Common myeloid progenitor, CD34-positive (primary cell): ENCODE data around the gene GET3. TPM values are rescaled to one million over a fixed set of nuclear protein-coding genes. Genes with fewer than 3 reads are reported as not detected.
A peak's percentile ranks its signal among the peaks of the same experiment; 100 is the strongest.

ENCODE experiments used
- CTCF ChIA-PET: fragments of 350-600 bp; sonication (Branson Sonifier 250); formaldehyde crosslinking; loops from one replicate; lab custom pipeline; 2021; ENCODE audit warnings: antibody characterized with exemption; lab: Charles Lee
- POLR2A ChIA-PET: fragments of 350-600 bp; sonication (Branson Sonifier 250); formaldehyde crosslinking; loops from one replicate; lab custom pipeline; 2021; ENCODE audit warnings: antibody characterized with exemption; lab: Charles Lee
- DNase-seq, 3 donors: peaks; one replicate each; pipeline versions ENCODE4 v3.0.0 to v3.0.0-alpha.2; 2013
- H3K27ac ChIP-seq, 2 experiments: 1 replicate in 1 of 2; 2 replicates in 1 of 2; pipeline ENCODE4 v1.7.0; 2013; ENCODE audit warnings: inconsistent platforms in 2 of 2, low read length in 2 of 2, mild to moderate bottlenecking in 2 of 2, low read depth in 1 of 2, moderate library complexity in 1 of 2; ENCODE audit not compliant: severe bottlenecking in 2 of 2, insufficient read depth in 1 of 2, poor library complexity in 1 of 2
- H3K27me3 ChIP-seq, 5 experiments: replicated peaks in 2 of 5; 1 replicate in 3 of 5; 2 replicates in 2 of 5; pipeline versions ENCODE4 v1.6.1 to v1.7.0; 2013; ENCODE audit warnings: low read length in 4 of 5, mild to moderate bottlenecking in 2 of 5, moderate library complexity in 2 of 5, inconsistent platforms in 1 of 5; ENCODE audit not compliant: insufficient read depth in 5 of 5, control insufficient read depth in 4 of 5
- H3K36me3 ChIP-seq, 4 experiments: 1 replicate in 2 of 4; 2 replicates in 2 of 4; pipeline versions ENCODE4 v1.6.1 to v1.7.0; 2013; ENCODE audit warnings: low read length in 3 of 4, control low read depth in 1 of 4, mild to moderate bottlenecking in 1 of 4; ENCODE audit not compliant: control insufficient read depth in 4 of 4, insufficient read depth in 4 of 4
- H3K4me1 ChIP-seq, 4 experiments: 1 replicate in 3 of 4; 2 replicates in 1 of 4; pipeline versions ENCODE4 v1.6.1 to v1.7.1; 2013; ENCODE audit warnings: low read length in 3 of 4, mild to moderate bottlenecking in 3 of 4, control low read depth in 1 of 4, inconsistent platforms in 1 of 4, moderate library complexity in 1 of 4; ENCODE audit not compliant: control insufficient read depth in 4 of 4, insufficient read depth in 4 of 4; ENCODE audit errors: control extremely low read depth in 1 of 4
- H3K4me3 ChIP-seq, 7 experiments: 1 replicate in 4 of 7; 2 replicates in 3 of 7; pipeline versions ENCODE4 v1.5.1 to v1.7.0; 2013; ENCODE audit warnings: mild to moderate bottlenecking in 7 of 7, low read length in 6 of 7, moderate library complexity in 6 of 7, inconsistent platforms in 2 of 7, low read depth in 2 of 7, control low read depth in 1 of 7; ENCODE audit not compliant: insufficient read depth in 4 of 7, control insufficient read depth in 1 of 7; ENCODE audit errors: extremely low read depth in 1 of 7
- H3K9me3 ChIP-seq, 5 experiments: 1 replicate in 4 of 5; 2 replicates in 1 of 5; pipeline versions ENCODE4 v1.6.1 to v1.7.1; 2013; ENCODE audit warnings: low read length in 4 of 5, mild to moderate bottlenecking in 2 of 5, inconsistent platforms in 1 of 5, low read depth in 1 of 5, moderate library complexity in 1 of 5; ENCODE audit not compliant: control insufficient read depth in 4 of 5, insufficient read depth in 2 of 5; ENCODE audit errors: control extremely low read depth in 1 of 5
- WGBS: methylation state at CpG from one replicate; pipeline ENCODE4 v1.1.5; 2013; ENCODE audit not compliant: insufficient coverage; 5-methylcytosine and 5-hydroxymethylcytosine counted together
- polyA plus RNA-seq: library from polyadenylated mRNA; unstranded; fragments of 120-200 nt; gene quantifications from one replicate; pipeline ENCODE4 v1.2.1, GENCODE V29; 2013

The GET3 gene
- 48.6 TPM for polyA plus RNA-seq

DNA sequence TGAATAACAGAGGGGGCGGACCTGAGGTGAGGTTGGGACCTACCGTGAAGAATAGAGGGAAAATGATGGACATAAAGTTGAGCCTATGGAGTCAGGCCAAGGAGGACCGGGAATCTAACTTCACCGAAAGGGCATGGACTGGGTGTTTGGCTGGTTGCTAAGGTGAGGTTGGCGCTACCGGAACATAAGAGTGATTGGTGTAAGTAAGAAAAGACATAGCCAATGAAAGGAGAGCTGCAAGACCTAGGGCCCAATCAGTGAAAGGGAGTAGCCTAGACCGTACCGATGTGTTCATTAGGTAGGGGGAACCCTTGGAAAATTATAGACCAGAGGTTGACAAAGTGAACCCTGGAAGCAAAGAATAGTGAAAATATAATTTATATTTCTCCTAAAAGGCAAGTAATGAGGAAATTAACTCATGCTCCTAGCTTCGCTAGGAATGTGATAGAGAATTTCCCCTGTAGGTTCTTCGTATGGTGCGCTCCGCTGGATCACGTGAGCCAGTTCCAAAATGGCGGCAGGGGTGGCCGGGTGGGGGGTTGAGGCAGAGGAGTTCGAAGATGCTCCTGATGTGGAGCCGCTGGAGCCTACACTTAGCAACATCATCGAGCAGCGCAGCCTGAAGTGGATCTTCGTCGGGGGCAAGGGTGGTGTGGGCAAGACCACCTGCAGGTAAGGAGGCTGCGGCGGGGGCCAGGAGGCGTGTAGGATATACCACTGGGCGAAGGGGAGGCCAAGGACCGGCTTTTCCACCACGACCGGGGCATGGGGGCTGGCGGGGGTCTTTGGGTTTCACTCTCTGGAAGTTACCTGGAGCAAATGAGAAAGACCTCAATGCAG lies at the start of gene GET3:
Gene GET3, plus strand, starts transcription at position 503 of the 840 bp plus-strand sequence. Its CDS starts 9 bp downstream, at position 512.
- peak within 1 kb of the TSS; percentile 99 to 100 for H3K27ac ChIP-seq
- H3K9me3 ChIP-seq: no peaks in the 10 kb centered on the region
- ChIA-PET CTCF (interaction anchor here (0.9 to 43.3 kb wide), 3 partner anchors 15 to 60 kb away, joined by 3 to 776 read pairs (median 6); partner anchors contain the start of genes BEST2 and HOOK2), POLR2A (interaction anchor here (0.8 to 1.6 kb wide), 4 partner anchors 14 to 56 kb away, joined by 3 to 6 read pairs (median 4); partner anchors contain the start of genes BEST2 and TNPO2)
- peak within 1 kb of the TSS; percentile 76 to 95 (median 86) for H3K4me3 ChIP-seq
- H3K27me3 ChIP-seq: no peaks in the 10 kb centered on the region
- DNase-seq: peak; percentile 99 to 100 (median 100)
- H3K36me3 ChIP-seq: peaks cover 0 to 19% (median 15%) of the 10 kb centered on the region in 4 experiments
- peaks cover 16 to 42% (median 37%) of the 10 kb centered on the region in 4 experiments for H3K4me1 ChIP-seq
- 0% methylated on average over 21 of the region's 29 CpGs for WGBS

DNA sequence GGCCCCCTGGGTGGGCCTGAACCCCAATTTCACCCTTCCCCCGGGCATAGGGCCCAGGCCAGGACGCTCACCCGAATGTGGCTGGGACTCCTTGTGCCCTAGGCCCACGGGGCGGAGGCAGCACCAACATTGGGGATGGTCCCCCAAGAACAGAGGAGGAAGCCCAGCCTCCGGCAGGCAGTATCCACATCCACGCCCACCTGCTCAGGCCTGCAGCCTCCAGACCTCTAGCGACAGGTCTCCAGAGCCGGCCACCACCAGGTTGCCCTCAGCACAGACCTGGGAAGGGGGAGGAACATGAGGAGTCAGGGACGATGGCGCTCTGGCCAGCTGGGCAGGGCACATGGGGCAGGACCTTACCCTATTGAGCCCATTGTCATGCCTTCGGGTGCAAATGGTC lies 48.3 kb upstream of the GET3 start:
- peak overlapping the region; percentile 5 to 83 (median 67) for H3K4me3 ChIP-seq
- peaks cover 0 to 30% (median 26%) of the 10 kb centered on the region in 4 experiments for H3K4me1 ChIP-seq
- DNase-seq: no peak
- H3K9me3 ChIP-seq: no peaks in the 10 kb centered on the region
- H3K27ac ChIP-seq: peak overlapping the region; percentile 42 to 69
- ChIA-PET POLR2A (no interaction called here), CTCF (interaction anchor here (1.5 kb wide), 1 partner anchor 45 kb away, joined by 4 read pairs; no protein-coding TSS in a partner anchor)
- H3K27me3 ChIP-seq: no peaks in the 10 kb centered on the region
- 76% methylated on average over 12 of the region's 12 CpGs for WGBS
- H3K36me3 ChIP-seq: peaks cover 0 to 12% (median 5%) of the 10 kb centered on the region in 4 experiments

DNA sequence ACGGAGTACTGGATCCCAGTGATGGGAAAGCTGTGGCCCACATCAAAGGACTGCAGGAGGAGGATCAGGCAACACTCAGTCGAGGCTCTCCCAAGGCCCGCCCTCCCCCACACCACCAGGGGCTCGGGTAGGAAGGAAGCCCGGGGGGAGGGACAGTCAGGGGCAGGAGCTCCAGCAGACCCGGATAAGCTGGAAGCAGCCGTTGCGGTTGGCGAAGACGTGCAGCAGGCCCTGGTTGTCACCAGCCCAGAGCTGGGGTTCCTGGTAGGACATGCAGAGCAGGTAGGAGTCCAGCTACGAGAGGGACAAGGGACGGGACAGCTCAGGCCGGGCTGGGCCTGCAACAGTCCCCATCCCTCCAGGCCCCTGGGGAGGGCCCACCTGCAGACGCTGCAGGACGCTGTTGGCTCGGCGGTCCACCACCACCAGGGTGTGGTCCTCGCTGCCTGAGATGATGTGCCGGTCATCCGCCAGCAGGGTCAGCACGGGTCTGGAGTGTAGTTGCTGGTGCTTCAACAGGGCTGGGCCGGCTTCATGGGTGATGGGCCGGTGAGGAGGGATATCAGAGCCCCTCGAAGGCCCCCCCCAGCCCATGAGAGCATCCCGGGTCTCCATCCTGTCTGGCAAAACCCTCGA lies 47.6 kb upstream of the GET3 start:
- Histone ChIP-seq H3K27ac (peak overlapping the region in 1 of 2 experiments; percentile 69), H3K9me3 (no peaks in the 10 kb centered on the region), H3K4me3 (peak overlapping the region; percentile 20 to 83 (median 67)), H3K36me3 (peaks cover 2 to 12% (median 5%) of the 10 kb centered on the region in 4 experiments), H3K27me3 (no peaks in the 10 kb centered on the region), H3K4me1 (peaks cover 0 to 30% (median 27%) of the 10 kb centered on the region in 4 experiments)
- DNase-seq: peak; percentile 47 to 93 (median 90)
- ChIA-PET CTCF (interaction anchor here (1.1 to 1.5 kb wide), 3 partner anchors 10 to 44 kb away, joined by 3 to 4 read pairs (median 4); no protein-coding TSS in a partner anchor), POLR2A (no interaction called here)
- 21% methylated on average over 21 of the region's 26 CpGs for WGBS

GRCh38 chr19:12692960-12693359 lies 44.3 kb upstream of the GET3 start:
- peaks cover 7 to 60% (median 53%) of the 10 kb centered on the region in 4 experiments for H3K4me1 ChIP-seq
- no peak overlapping the region for H3K27ac ChIP-seq
- WGBS: 95% methylated on average over 5 of the region's 5 CpGs
- no peaks in the 10 kb centered on the region for H3K27me3 ChIP-seq
- no peaks in the 10 kb centered on the region for H3K9me3 ChIP-seq
- no peak for DNase-seq
- CTCF ChIA-PET: interaction anchor here (1.5 to 2.1 kb wide), 2 partner anchors 15 to 63 kb away, joined by 5 to 13 read pairs; no protein-coding TSS in a partner anchor
- POLR2A ChIA-PET: no interaction called here
- H3K36me3 ChIP-seq: peaks cover 2 to 12% (median 5%) of the 10 kb centered on the region in 4 experiments
- no peak overlapping the region for H3K4me3 ChIP-seq

DNA sequence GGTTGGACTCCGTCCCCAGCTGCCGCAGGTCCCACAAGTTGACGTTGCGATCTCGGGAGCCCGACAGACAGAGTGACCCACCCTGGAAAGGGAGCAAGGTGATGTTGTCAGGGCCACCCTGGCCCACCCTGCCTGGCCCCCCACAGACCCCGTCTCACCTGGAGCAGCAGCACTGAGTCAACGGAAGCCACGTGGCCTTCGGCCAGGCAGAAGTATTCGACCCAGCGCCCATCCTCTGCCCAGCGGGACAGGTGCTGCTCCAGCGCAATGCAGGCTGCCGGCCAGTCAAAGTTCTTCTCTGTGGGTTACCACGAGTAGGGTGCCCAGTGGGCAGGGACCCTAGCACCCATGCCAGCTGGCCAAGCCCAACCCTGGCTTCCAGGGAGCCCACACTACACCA lies 42.7 kb upstream of the GET3 start:
- Histone ChIP-seq H3K4me1 (peaks cover 7 to 56% (median 41%) of the 10 kb centered on the region in 4 experiments), H3K36me3 (peaks cover 2 to 26% (median 9%) of the 10 kb centered on the region in 4 experiments), H3K9me3 (no peaks in the 10 kb centered on the region), H3K4me3 (no peak overlapping the region), H3K27me3 (no peaks in the 10 kb centered on the region), H3K27ac (no peak overlapping the region)
- ChIA-PET CTCF (interaction anchor here (1.4 to 3.5 kb wide), 3 partner anchors 9 to 18 kb away, joined by 4 to 27 read pairs (median 7); no protein-coding TSS in a partner anchor), POLR2A (interaction anchor here (0.6 kb wide), 1 partner anchor 40 kb away, joined by 3 read pairs; no protein-coding TSS in a partner anchor)
- 97% methylated on average over 15 of the region's 16 CpGs for WGBS
- no peak for DNase-seq

GRCh38 chr19:12695096-12695495 lies 42.2 kb upstream of the GET3 start:
- ChIA-PET POLR2A (no interaction called here), CTCF (interaction anchor here (0.7 to 3.5 kb wide), 4 partner anchors 9 to 18 kb away, joined by 3 to 27 read pairs (median 6); partner anchors contain the start of gene DHPS)
- Histone ChIP-seq H3K9me3 (no peaks in the 10 kb centered on the region), H3K36me3 (peaks cover 5 to 30% (median 11%) of the 10 kb centered on the region in 4 experiments), H3K4me1 (peaks cover 7 to 51% (median 36%) of the 10 kb centered on the region in 4 experiments), H3K27me3 (no peaks in the 10 kb centered on the region), H3K4me3 (peak overlapping the region in 2 of 7 experiments; percentile 54 to 93), H3K27ac (no peak overlapping the region)
- 86% methylated on average over 1 of the region's 2 CpGs for WGBS
- DNase-seq: peak in 2 of 3 donors; percentile 55 to 57
